GM18868 (cell line): ENCODE results near the gene ANKRD6.

ENCODE experiments used
- ATAC-seq: cut with Tn5 transposase; IDR thresholded peaks from one replicate; pipeline ENCODE4 v1.9.1; 2021; ENCODE audit warnings: mild to moderate bottlenecking, moderate library complexity; ENCODE audit not compliant: unreplicated experiment

ANKRD6 gene

GRCh38 chr6:89464295-89464694 is 31.3 kb downstream of the ANKRD6 start:
- ATAC-seq: no peak

- ATAC-seq: no peak
Measured at GRCh38 chr6:89467437-89467836, 34.5 kb downstream of the ANKRD6 start.

- no peak for ATAC-seq
Measured at GRCh38 chr6:89468998-89469397, 36.0 kb downstream of the ANKRD6 start.

- no peak for ATAC-seq
Measured at GRCh38 chr6:89471287-89471867, 38.4 kb downstream of the ANKRD6 start.

GRCh38 chr6:89475101-89475500 is 42.1 kb downstream of the ANKRD6 start:
- ATAC-seq: no peak

GRCh38 chr6:89475634-89476033 is 42.7 kb downstream of the ANKRD6 start:
- ATAC-seq: peak; percentile 58

- ATAC-seq: no peak
Measured at GRCh38 chr6:89479897-89480296, 46.9 kb downstream of the ANKRD6 start.

- no peak for ATAC-seq
Measured at GRCh38 chr6:89481695-89482094, 48.7 kb downstream of the ANKRD6 start.

- ATAC-seq: no peak
Measured at GRCh38 chr6:89482126-89482525, 49.2 kb downstream of the ANKRD6 start.

GRCh38 chr6:89483111-89483720 is 50.3 kb downstream of the ANKRD6 start:
- no peak for ATAC-seq

- ATAC-seq: no peak
Measured at GRCh38 chr6:89485320-89485719, 52.4 kb downstream of the ANKRD6 start.

GRCh38 chr6:89487864-89488263 is 54.9 kb downstream of the ANKRD6 start:
- ATAC-seq: no peak

- no peak for ATAC-seq
Measured at GRCh38 chr6:89488438-89488837, 55.5 kb downstream of the ANKRD6 start.

GRCh38 chr6:89489078-89489477 is 56.1 kb downstream of the ANKRD6 start:
- ATAC-seq: no peak

GRCh38 chr6:89492025-89492640 is 59.2 kb downstream of the ANKRD6 start:
- no peak for ATAC-seq

- no peak for ATAC-seq
Measured at GRCh38 chr6:89494131-89494793, 61.3 kb downstream of the ANKRD6 start.

- no peak for ATAC-seq
Measured at GRCh38 chr6:89495961-89496535, 63.1 kb downstream of the ANKRD6 start.

GRCh38 chr6:89500611-89501010 is 67.7 kb downstream of the ANKRD6 start:
- no peak for ATAC-seq

GRCh38 chr6:89501222-89501621 is 68.3 kb downstream of the ANKRD6 start:
- no peak for ATAC-seq

GRCh38 chr6:89501753-89502152 is 68.8 kb downstream of the ANKRD6 start:
- no peak for ATAC-seq

GRCh38 chr6:89503641-89504040 is 70.7 kb downstream of the ANKRD6 start:
- no peak for ATAC-seq

- ATAC-seq: no peak
Measured at GRCh38 chr6:89505847-89506246, 72.9 kb downstream of the ANKRD6 start.
